Colon (tissue), 2 donors: ENCODE results near the gene OR6C76.

Experiments used
- FAIRE-seq: peaks from 2 replicates; lab custom pipeline; 2012; peaks lifted over from hg19 to GRCh38; lab: Jason Lieb, UNC
- donor health status: control.
- donor health status: control.

The OR6C76 gene

GRCh38 chr12:55469291-55469690 lies 43.2 kb downstream of the OR6C76 start:
- no peak for FAIRE-seq

GRCh38 chr12:55470088-55470829 lies 44.2 kb downstream of the OR6C76 start, which contains the start of gene OR6C70:
Gene OR6C70, minus strand, starts transcription at chr12:55470138. Its CDS starts 0 bp downstream, at chr12:55470138.
- no peak for FAIRE-seq

GRCh38 chr12:55472264-55472663 lies 46.2 kb downstream of the OR6C76 start:
- FAIRE-seq, result no peak
